ES-I3 (cell line): Measurements from ENCODE around the gene NRXN3.

Experiments
- H3K36me3 ChIP-seq: 2 replicates; pipeline ENCODE4 v1.6.1; 2013; ENCODE audit warnings: mild to moderate bottlenecking, low read length, control low read depth, moderate library complexity; ENCODE audit not compliant: insufficient read depth
- H3K4me1 ChIP-seq: 2 replicates; pipeline ENCODE4 v1.6.1; 2013; ENCODE audit warnings: mild to moderate bottlenecking, control low read depth, low read length; ENCODE audit not compliant: insufficient read depth
- H3K9ac ChIP-seq: 2 replicates; pipeline ENCODE4 v1.6.1; 2013; ENCODE audit warnings: low read depth, mild to moderate bottlenecking, low read length, moderate library complexity
- H3K9me3 ChIP-seq: 2 replicates; pipeline ENCODE4 v1.6.1; 2013; ENCODE audit warnings: mild to moderate bottlenecking, low read length, moderate library complexity; ENCODE audit not compliant: control insufficient read depth, insufficient read depth

The NRXN3 gene

DNA sequence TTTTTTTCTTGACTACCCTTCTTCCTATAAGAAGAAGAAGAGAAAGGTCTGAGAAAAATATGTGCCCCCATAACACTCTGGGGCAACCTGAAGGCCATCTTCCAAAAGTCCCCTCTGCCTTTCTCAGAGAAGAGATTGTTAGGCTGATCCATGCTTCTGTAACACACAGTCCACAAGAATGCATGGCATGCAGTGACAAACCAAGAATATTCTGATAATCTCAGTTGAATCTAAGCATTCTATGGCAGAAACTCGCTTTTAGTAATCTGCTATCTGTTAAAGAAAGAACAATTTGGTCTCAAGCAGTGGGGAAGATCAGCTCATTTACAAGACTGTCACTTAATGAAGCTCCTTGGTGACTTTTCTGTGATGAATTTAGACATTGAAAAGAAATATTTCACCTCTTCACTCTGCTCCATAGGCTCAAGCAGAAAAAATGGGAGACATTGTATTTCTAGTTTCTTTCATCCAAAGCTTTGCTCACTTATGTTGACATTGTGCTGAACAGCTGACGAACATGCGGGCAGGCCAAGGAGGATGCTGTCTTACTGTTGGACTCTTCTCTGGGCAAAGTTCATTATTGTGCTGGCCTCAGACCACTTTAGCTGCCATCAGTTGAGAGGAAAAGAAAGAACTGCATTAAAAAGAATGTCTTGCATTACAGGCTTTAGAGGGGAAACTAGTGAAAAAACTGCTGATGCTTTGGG, 1084.0 kb downstream of the NRXN3 start:
- Histone ChIP-seq H3K9me3 (no peaks in the 10 kb centered on the region), H3K36me3 (no peaks in the 10 kb centered on the region), H3K9ac (no peak overlapping the region), H3K4me1 (no peaks in the 10 kb centered on the region)

DNA sequence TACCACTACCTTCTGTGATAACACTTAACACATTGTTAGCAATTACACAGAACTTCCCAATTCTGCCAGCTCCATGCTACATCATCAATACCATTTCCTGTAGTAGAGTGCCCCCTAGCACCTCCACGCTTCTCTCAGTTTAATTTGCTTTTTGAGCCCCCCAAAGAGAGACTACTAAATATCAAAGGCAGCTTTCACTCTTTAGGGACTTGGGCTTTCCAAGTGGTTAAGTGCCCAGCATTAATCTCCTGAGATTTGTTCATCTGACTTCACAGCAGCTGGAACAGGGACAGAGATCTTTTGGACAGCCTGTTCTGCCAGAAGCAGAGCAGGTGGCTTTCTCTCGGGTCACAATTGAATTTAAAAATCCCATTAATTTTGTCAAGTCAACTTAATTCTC, 1086.2 kb downstream of the NRXN3 start:
- Histone ChIP-seq H3K36me3 (no peaks in the 10 kb centered on the region), H3K9me3 (no peaks in the 10 kb centered on the region), H3K9ac (no peak overlapping the region), H3K4me1 (no peaks in the 10 kb centered on the region)

- H3K9me3 ChIP-seq, result no peaks in the 10 kb centered on the region
- no peak overlapping the region for H3K9ac ChIP-seq
- no peaks in the 10 kb centered on the region for H3K36me3 ChIP-seq
- no peaks in the 10 kb centered on the region for H3K4me1 ChIP-seq
These were observed 1090.2 kb downstream of the NRXN3 start for GRCh38 chr14:79260406-79260805.

DNA sequence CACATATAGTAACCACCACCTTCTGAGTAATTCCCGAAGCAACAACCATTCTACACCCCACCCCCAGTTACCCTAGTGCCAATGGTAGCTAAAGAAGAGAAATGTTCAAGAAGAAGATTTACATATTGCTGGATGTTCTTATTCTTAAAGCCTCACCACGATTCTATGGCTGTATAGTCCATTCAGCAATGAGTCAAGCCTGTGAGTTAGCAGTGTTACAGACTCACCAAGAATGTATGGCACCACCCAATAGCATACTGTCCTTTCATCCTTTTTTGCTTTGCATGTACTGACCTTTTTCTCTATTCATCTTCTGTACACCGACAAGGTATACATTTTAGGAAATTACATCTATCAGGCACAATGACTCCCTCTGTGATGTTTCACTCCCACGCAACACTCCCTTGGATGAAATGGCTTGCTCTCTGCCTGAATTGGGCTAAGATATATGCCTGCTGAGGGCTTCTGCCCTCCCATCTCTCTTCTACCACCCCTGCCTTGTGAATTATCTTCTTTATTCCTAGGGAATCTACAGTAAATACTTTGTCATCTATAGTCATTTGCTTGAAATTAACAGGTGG, 1095.3 kb downstream of the NRXN3 start:
- Histone ChIP-seq H3K9ac (no peak overlapping the region), H3K4me1 (no peaks in the 10 kb centered on the region), H3K9me3 (no peaks in the 10 kb centered on the region), H3K36me3 (no peaks in the 10 kb centered on the region)

- no peaks in the 10 kb centered on the region for H3K4me1 ChIP-seq
- H3K9ac ChIP-seq, result no peak overlapping the region
- no peaks in the 10 kb centered on the region for H3K9me3 ChIP-seq
- no peaks in the 10 kb centered on the region for H3K36me3 ChIP-seq
These were observed 1100.2 kb downstream of the NRXN3 start for GRCh38 chr14:79270361-79270760.

- no peaks in the 10 kb centered on the region for H3K4me1 ChIP-seq
- H3K9me3 ChIP-seq, result no peaks in the 10 kb centered on the region
These were observed 1100.9 kb downstream of the NRXN3 start for GRCh38 chr14:79271122-79271521.

DNA sequence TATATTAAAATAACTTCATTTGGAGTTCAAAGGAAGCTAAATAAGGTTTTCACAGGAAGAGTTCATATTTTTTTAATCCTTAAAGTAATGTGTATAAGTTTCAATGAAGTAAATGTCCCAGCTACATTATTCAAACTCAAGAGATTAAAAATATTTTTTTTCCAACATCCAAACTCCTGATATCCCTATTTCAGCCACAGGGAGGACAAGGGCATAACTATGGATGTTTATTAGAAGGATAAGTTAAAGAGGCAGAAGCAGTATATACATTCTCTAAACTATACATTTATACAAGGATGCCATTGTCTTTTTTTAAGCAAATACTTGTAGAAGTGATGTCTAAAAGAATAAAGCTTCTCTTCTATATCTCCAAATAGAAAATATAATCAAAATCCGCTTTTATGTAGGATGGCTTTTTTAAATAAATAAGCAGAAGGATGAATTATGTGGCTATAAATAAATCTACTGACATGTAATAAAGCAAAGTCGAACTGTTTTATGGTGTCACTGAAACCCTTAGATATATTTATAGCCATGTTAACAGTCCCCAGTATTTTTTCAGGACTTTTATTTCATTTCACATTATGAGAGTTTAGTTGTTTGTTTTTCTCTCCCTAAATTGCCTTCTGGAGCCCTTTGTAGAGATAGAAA, 1104.6 kb downstream of the NRXN3 start:
- no peaks in the 10 kb centered on the region for H3K36me3 ChIP-seq
- no peak overlapping the region for H3K9ac ChIP-seq
- no peaks in the 10 kb centered on the region for H3K4me1 ChIP-seq
- H3K9me3 ChIP-seq, result no peaks in the 10 kb centered on the region

More at GRCh38 chr14:79271122-79271521, 1100.9 kb downstream of the NRXN3 start:
- Histone ChIP-seq H3K36me3 (no peaks in the 10 kb centered on the region), H3K9ac (no peak overlapping the region)

DNA sequence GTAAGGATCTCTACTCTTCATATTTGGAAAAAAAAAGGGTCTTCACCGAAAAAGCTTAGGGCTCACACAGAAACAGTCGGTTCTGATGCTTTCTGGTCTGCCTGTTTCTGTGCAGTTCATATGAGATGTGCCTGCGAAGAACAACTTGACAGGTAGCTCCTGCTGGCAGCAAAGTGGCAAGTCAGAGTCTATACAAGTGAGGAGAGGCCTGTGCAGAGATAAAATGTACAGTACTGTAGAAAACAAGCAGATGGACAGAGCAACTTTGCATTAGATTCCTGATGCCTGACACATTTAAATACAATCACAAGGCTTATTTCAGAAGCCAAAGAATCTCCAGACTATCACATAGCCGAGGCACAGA, 1105.1 kb downstream of the NRXN3 start:
- Histone ChIP-seq H3K36me3 (no peaks in the 10 kb centered on the region), H3K4me1 (no peaks in the 10 kb centered on the region), H3K9me3 (no peaks in the 10 kb centered on the region), H3K9ac (no peak overlapping the region)

DNA sequence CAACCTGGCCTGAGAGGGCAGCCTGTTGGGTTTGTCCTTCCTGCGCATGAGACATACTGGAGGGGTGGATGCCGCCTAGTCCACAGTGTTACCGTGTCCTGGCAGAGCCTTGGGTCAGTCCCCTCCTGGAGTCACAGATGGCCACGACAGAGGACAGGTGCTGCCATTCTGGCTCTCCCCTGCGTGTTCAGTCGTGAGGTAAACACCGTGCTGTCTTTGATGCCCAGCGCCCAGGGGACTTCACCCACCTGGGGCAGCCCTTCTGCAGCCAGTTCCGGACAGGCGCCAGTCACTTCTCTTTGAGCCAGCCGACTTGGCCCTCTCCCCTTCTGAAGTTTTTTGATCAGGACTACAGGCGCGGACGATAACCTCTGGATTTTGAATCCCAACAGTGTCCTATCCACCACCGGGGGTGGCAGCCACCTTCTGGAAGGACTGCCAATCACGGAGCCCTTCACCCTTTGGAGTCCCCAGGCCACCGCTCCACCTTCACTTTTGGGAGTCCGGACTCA, 1108.2 kb downstream of the NRXN3 start:
- Histone ChIP-seq H3K9ac (peak overlapping the region; percentile 88; the same call in 1 of the 2 replicates), H3K9me3 (no peaks in the 10 kb centered on the region), H3K36me3 (no peaks in the 10 kb centered on the region), H3K4me1 (peaks cover 21% of the 10 kb centered on the region)

DNA sequence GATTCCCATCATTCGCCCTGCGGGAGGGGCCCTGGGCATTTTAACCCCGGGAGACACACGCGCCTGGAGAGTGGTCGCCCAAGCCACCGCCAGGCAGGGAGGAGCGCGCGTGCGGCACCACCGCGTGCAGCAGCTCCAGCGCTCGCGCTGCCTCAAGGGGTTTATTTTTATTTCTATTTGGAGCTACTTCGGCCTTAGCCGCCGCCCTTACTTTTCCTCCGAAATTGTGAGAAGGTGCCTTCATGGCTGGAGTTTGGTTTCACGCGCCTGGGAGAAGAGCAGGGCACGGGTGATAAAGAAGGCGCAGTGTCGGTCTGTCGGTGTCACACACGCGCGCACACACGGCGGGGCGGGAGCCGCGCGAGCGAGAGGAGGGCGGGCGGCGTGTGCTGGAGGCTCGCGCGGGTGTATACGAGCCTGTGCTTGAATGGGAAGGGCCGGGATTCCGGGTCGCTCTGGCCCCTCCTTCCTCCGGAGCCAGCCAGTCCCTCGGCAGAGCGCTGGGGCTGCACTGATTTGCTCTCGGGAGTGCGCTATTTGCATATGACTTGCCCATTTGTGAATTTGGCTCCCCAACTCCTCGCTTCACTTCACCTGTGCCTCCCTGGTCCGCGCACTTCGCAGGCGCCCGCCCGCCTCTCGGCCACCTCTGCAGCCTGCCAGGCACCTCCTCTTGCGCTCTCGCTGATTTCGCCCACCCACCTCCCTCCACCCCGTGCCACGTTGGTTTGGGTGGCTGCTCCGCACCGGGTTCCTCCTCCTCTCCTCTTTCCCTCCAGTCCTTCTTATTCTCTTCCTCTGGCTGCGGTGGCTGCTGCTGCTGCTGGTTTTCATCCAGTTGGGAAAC, 1108.8 kb downstream of the NRXN3 start:
- Histone ChIP-seq H3K4me1 (peaks cover 21% of the 10 kb centered on the region), H3K36me3 (no peaks in the 10 kb centered on the region), H3K9ac (peak overlapping the region; percentile 88), H3K9me3 (no peaks in the 10 kb centered on the region)

GRCh38 chr14:79279645-79280597, 1109.7 kb downstream of the NRXN3 start:
- Histone ChIP-seq H3K36me3 (no peaks in the 10 kb centered on the region), H3K4me1 (peaks cover 21% of the 10 kb centered on the region), H3K9ac (peak overlapping the region; percentile 88), H3K9me3 (no peaks in the 10 kb centered on the region)

- Histone ChIP-seq H3K36me3 (no peaks in the 10 kb centered on the region), H3K9ac (peak overlapping the region; percentile 16; the same call in 1 of the 2 replicates)
These were observed 1111.3 kb downstream of the NRXN3 start for GRCh38 chr14:79281244-79282152.

DNA sequence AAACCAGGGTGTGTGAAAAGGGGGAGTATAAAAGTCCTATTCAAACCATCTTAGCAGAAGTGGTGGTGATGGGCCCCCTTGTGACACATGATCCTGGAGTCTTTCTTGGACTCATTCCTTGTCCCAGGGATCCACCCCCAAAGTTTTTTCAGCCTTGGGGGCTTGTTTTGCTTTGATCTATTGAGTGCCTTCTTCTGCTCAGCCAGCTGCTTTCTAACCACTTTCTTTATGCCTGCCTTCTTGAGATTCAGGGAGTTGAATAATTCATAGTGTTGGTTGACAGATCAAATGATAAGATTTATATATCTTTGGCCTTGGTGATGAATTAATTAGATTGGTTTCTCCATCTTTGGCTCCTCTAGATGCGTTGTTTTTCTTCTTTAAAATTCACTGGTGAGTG, 1114.4 kb downstream of the NRXN3 start:
- peaks cover 21% of the 10 kb centered on the region for H3K4me1 ChIP-seq
- no peaks in the 10 kb centered on the region for H3K9me3 ChIP-seq

More at GRCh38 chr14:79281244-79282152, 1111.3 kb downstream of the NRXN3 start:
- Histone ChIP-seq H3K9me3 (no peaks in the 10 kb centered on the region), H3K4me1 (peaks cover 21% of the 10 kb centered on the region)

More for the DNA sequence above, 1114.4 kb downstream of the NRXN3 start:
- H3K9ac ChIP-seq, result no peak overlapping the region
- no peaks in the 10 kb centered on the region for H3K36me3 ChIP-seq
